Thymus (tissue), 11 donors: ENCODE measurements around the gene CDC42EP2. TPM values are rescaled to one million over a fixed set of nuclear protein-coding genes. Genes with fewer than 3 reads are reported as not detected.
A peak's percentile ranks its signal among the peaks of the same experiment; 100 is the strongest.

Experiments
- DNase-seq, 9 donors: peaks; one replicate each; pipeline ENCODE4 v3.0.0-alpha.2; 2013; ENCODE audit warnings: low spot score in 9 of 9, low read depth in 6 of 9, missing footprints in 1 of 9
- H3K27ac ChIP-seq, 2 donors: one replicate each; pipeline ENCODE4 v1.5.1; 2013; ENCODE audit warnings: control low read depth in 1 of 2, low read depth in 1 of 2, low read length in 1 of 2, mild to moderate bottlenecking in 1 of 2, moderate library complexity in 1 of 2
- H3K27me3 ChIP-seq, 2 donors: one replicate each; pipeline ENCODE4 v1.5.1; 2013; ENCODE audit warnings: low read length in 1 of 2; ENCODE audit not compliant: control insufficient read depth in 2 of 2, insufficient read depth in 1 of 2
- H3K36me3 ChIP-seq, 2 donors: one replicate each; pipeline ENCODE4 v1.5.1; 2013; ENCODE audit warnings: low read length in 1 of 2, mild to moderate bottlenecking in 1 of 2, moderate library complexity in 1 of 2; ENCODE audit not compliant: control insufficient read depth in 2 of 2, insufficient read depth in 2 of 2
- H3K4me1 ChIP-seq, 2 donors: one replicate each; pipeline ENCODE4 v1.5.1; 2013; ENCODE audit warnings: low read length in 2 of 2; ENCODE audit not compliant: control insufficient read depth in 2 of 2, insufficient read depth in 2 of 2
- H3K4me3 ChIP-seq, 2 donors: one replicate each; pipeline ENCODE4 v1.5.1; 2013; ENCODE audit warnings: low read length in 2 of 2, control low read depth in 1 of 2, mild to moderate bottlenecking in 1 of 2
- H3K9me3 ChIP-seq, 2 donors: one replicate each; pipeline ENCODE4 v1.5.1; 2013; ENCODE audit warnings: low read length in 1 of 2, mild to moderate bottlenecking in 1 of 2; ENCODE audit not compliant: control insufficient read depth in 2 of 2, insufficient read depth in 1 of 2
- WGBS: extraction: QIAGEN DNeasy Blood & Tissue Kit; methylation state at CpG from one replicate; pipeline ENCODE4 v1.1.7; 2013; 5-methylcytosine and 5-hydroxymethylcytosine counted together
- polyA plus RNA-seq: library from polyadenylated mRNA; stranded (reverse); fragments of 200-250 nt; gene quantifications from one replicate; pipeline ENCODE4 v1.2.3, GENCODE V29; 2013
- total RNA-seq: library from RNA; stranded (reverse); fragments of 120-200 nt; gene quantifications from one replicate; pipeline ENCODE4 v1.2.4, GENCODE V29; 2013
- donor health status: healthy.

Gene CDC42EP2
- total and polyA plus RNA-seq, 2 donors: 0.33 to 3.2 TPM

- DNase-seq: no peak
- no peak overlapping the region for H3K4me3 ChIP-seq
- 94% methylated on average over 7 of the region's 7 CpGs for WGBS
- H3K27ac ChIP-seq: no peak overlapping the region
- no peaks in the 10 kb centered on the region for H3K9me3 ChIP-seq
- H3K27me3 ChIP-seq: no peaks in the 10 kb centered on the region
- H3K4me1 ChIP-seq: peaks cover 8 to 16% of the 10 kb centered on the region in 2 donors
- H3K36me3 ChIP-seq: peaks cover 50 to 58% of the 10 kb centered on the region in 2 donors
Observed at GRCh38 chr11:65338676-65339075, 24.0 kb downstream of the CDC42EP2 start.

GRCh38 chr11:65340226-65340625 lies 25.6 kb downstream of the CDC42EP2 start:
- DNase-seq: no peak
- Histone ChIP-seq H3K9me3 (no peaks in the 10 kb centered on the region), H3K4me3 (no peak overlapping the region), H3K27me3 (no peaks in the 10 kb centered on the region), H3K36me3 (peaks cover 65 to 73% of the 10 kb centered on the region in 2 donors), H3K4me1 (peaks cover 4 to 6% of the 10 kb centered on the region in 2 donors), H3K27ac (no peak overlapping the region)
- WGBS: 98% methylated on average over 11 of the region's 11 CpGs

GRCh38 chr11:65341856-65342255 lies 27.2 kb downstream of the CDC42EP2 start:
- Histone ChIP-seq H3K9me3 (no peaks in the 10 kb centered on the region), H3K36me3 (peaks cover 81 to 87% of the 10 kb centered on the region in 2 donors), H3K27me3 (no peaks in the 10 kb centered on the region), H3K4me3 (no peak overlapping the region), H3K4me1 (no peaks in the 10 kb centered on the region), H3K27ac (no peak overlapping the region)
- no peak for DNase-seq
- WGBS: 98% methylated on average over 3 of the region's 3 CpGs

- H3K27me3 ChIP-seq: peaks cover 0 to 13% of the 10 kb centered on the region in 2 donors
- H3K9me3 ChIP-seq: peaks cover 0 to 2% of the 10 kb centered on the region in 2 donors
- 48% methylated on average over 2 of the region's 2 CpGs for WGBS
- H3K4me3 ChIP-seq: no peak overlapping the region
- peaks cover 41 to 68% of the 10 kb centered on the region in 2 donors for H3K36me3 ChIP-seq
- H3K27ac ChIP-seq: peak overlapping the region; percentile 61 to 87
- DNase-seq: peak in 2 of 9 donors; percentile 38 to 50
- peaks cover 18 to 51% of the 10 kb centered on the region in 2 donors for H3K4me1 ChIP-seq
Observed at GRCh38 chr11:65351511-65351910, 36.8 kb downstream of the CDC42EP2 start.

GRCh38 chr11:65352783-65353182 lies 38.1 kb downstream of the CDC42EP2 start:
- H3K27me3 ChIP-seq: peaks cover 0 to 20% of the 10 kb centered on the region in 2 donors
- WGBS: 77% methylated on average over 3 of the region's 3 CpGs
- H3K4me1 ChIP-seq: peaks cover 18 to 51% of the 10 kb centered on the region in 2 donors
- no peak overlapping the region for H3K4me3 ChIP-seq
- DNase-seq: no peak
- peaks cover 30 to 55% of the 10 kb centered on the region in 2 donors for H3K36me3 ChIP-seq
- H3K27ac ChIP-seq: peak overlapping the region in 1 of 2 donors; percentile 87
- peaks cover 0 to 2% of the 10 kb centered on the region in 2 donors for H3K9me3 ChIP-seq

GRCh38 chr11:65353376-65353775 lies 38.7 kb downstream of the CDC42EP2 start:
- WGBS: 99% methylated on average over 7 of the region's 7 CpGs
- peaks cover 18 to 51% of the 10 kb centered on the region in 2 donors for H3K4me1 ChIP-seq
- H3K9me3 ChIP-seq: peaks cover 0 to 2% of the 10 kb centered on the region in 2 donors
- H3K36me3 ChIP-seq: peaks cover 25 to 50% of the 10 kb centered on the region in 2 donors
- no peak overlapping the region for H3K4me3 ChIP-seq
- no peak overlapping the region for H3K27ac ChIP-seq
- H3K27me3 ChIP-seq: peaks cover 0 to 20% of the 10 kb centered on the region in 2 donors
- DNase-seq: no peak

GRCh38 chr11:65353900-65354264 lies 39.2 kb downstream of the CDC42EP2 start:
- H3K4me3 ChIP-seq: peak overlapping the region; percentile 49 to 75

GRCh38 chr11:65354265-65355012 lies 39.8 kb downstream of the CDC42EP2 start, which contains the start of gene TIGD3:
Gene TIGD3 (plus strand): TSS chr11:65354751. CDS start chr11:65355809, 1,058 bp downstream.
- DNase-seq: peak; percentile 83 to 97 (median 94)
- H3K4me1 ChIP-seq: peaks cover 18 to 51% of the 10 kb centered on the region in 2 donors
- under 1% methylated on average over 79 of the region's 79 CpGs for WGBS
- peaks cover 0 to 2% of the 10 kb centered on the region in 2 donors for H3K9me3 ChIP-seq
- H3K36me3 ChIP-seq: peaks cover 14 to 39% of the 10 kb centered on the region in 2 donors
- H3K27me3 ChIP-seq: peaks cover 0 to 20% of the 10 kb centered on the region in 2 donors
- H3K4me3 ChIP-seq: peak within 1 kb of the TSS; percentile 49 to 75
- H3K27ac ChIP-seq: peak within 1 kb of the TSS; percentile 28 to 71

More at GRCh38 chr11:65353900-65354264, 39.2 kb downstream of the CDC42EP2 start:
- DNase-seq: no peak
- Histone ChIP-seq H3K36me3 (peaks cover 20 to 44% of the 10 kb centered on the region in 2 donors), H3K4me1 (peaks cover 18 to 51% of the 10 kb centered on the region in 2 donors), H3K27ac (peak overlapping the region in 1 of 2 donors; percentile 27), H3K9me3 (peaks cover 0 to 2% of the 10 kb centered on the region in 2 donors), H3K27me3 (peaks cover 0 to 20% of the 10 kb centered on the region in 2 donors)
- WGBS: 74% methylated on average over 16 of the region's 16 CpGs
